ENCODE data around the gene PLEKHM3. TPM values are rescaled to one million over a fixed set of nuclear protein-coding genes. Genes with fewer than 3 reads are reported as not detected.

PLEKHM3 gene
- total and polyA plus RNA-seq, 2 of the 13 experiments (the other 11 are each of a cell fraction or from before 2014, with no cell fraction given): 4.5 to 4.7 TPM

DNA sequence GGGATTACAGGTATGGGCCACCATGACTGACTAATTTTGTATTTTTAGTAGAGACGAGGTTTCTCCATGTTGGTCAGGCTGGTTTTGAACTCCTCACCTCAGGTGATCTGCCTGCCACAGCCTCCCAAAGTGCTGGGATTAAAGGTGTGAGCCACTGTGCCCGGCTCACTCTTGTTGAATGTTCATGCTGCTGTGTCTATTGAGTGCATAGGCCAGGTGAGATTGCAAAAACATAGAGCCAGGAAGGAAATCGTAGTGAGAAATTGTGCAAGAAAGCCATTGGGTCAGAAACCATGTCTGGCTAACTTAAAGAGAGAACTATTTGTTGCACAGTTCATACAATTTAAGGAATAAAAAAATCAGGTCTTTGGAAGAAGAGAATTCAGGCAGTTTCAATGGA lies 210.1 kb downstream of the PLEKHM3 start (continued):
- no peak for TF ChIP-seq ZNF33B (CRISPR knock-in tag; IDR thresholded peaks at IDR 0.05)
- TF ChIP-seq JDP2 (CRISPR knock-in tag; IDR thresholded peaks at IDR 0.05; ENCODE audit: borderline replicate concordance): no peak
- no peak for TF ChIP-seq ZNF552 (CRISPR knock-in tag; IDR thresholded peaks at IDR 0.05; ENCODE audit: borderline replicate concordance)
- no peak for TF ChIP-seq JUN (CRISPR knock-in tag; IDR thresholded peaks at IDR 0.05)
- TF ChIP-seq, protein P1, sequence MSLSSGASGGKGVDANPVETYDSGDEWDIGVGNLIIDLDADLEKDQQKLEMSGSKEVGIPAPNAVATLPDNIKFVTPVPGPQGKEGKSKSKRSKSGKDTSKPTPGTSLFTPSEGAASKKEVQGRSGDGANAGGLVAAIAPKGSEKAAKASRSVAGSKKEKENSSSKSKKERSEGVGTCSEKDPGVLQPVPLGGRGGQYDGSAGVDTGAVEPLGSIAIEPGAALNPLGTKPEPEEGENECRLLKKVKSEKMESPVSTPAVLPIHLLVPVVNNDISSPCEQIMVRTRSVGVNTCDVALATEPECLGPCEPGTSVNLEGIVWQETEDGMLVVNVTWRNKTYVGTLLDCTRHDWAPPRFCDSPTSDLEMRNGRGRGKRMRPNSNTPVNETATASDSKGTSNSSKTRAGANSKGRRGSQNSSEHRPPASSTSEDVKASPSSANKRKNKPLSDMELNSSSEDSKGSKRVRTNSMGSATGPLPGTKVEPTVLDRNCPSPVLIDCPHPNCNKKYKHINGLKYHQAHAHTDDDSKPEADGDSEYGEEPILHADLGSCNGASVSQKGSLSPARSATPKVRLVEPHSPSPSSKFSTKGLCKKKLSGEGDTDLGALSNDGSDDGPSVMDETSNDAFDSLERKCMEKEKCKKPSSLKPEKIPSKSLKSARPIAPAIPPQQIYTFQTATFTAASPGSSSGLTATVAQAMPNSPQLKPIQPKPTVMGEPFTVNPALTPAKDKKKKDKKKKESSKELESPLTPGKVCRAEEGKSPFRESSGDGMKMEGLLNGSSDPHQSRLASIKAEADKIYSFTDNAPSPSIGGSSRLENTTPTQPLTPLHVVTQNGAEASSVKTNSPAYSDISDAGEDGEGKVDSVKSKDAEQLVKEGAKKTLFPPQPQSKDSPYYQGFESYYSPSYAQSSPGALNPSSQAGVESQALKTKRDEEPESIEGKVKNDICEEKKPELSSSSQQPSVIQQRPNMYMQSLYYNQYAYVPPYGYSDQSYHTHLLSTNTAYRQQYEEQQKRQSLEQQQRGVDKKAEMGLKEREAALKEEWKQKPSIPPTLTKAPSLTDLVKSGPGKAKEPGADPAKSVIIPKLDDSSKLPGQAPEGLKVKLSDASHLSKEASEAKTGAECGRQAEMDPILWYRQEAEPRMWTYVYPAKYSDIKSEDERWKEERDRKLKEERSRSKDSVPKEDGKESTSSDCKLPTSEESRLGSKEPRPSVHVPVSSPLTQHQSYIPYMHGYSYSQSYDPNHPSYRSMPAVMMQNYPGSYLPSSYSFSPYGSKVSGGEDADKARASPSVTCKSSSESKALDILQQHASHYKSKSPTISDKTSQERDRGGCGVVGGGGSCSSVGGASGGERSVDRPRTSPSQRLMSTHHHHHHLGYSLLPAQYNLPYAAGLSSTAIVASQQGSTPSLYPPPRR (CRISPR knock-in tag; IDR thresholded peaks at IDR 0.05; ENCODE audit: borderline replicate concordance): peak; percentile 43; the same call in 1 of the 2 replicates
- TF ChIP-seq, protein P2, sequence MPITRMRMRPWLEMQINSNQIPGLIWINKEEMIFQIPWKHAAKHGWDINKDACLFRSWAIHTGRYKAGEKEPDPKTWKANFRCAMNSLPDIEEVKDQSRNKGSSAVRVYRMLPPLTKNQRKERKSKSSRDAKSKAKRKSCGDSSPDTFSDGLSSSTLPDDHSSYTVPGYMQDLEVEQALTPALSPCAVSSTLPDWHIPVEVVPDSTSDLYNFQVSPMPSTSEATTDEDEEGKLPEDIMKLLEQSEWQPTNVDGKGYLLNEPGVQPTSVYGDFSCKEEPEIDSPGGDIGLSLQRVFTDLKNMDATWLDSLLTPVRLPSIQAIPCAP (CRISPR knock-in tag; IDR thresholded peaks at IDR 0.05; ENCODE audit: low read depth): no peak
- TF ChIP-seq ZFP62 (CRISPR knock-in tag; IDR thresholded peaks at IDR 0.05): no peak
- TF ChIP-seq, protein P3, sequence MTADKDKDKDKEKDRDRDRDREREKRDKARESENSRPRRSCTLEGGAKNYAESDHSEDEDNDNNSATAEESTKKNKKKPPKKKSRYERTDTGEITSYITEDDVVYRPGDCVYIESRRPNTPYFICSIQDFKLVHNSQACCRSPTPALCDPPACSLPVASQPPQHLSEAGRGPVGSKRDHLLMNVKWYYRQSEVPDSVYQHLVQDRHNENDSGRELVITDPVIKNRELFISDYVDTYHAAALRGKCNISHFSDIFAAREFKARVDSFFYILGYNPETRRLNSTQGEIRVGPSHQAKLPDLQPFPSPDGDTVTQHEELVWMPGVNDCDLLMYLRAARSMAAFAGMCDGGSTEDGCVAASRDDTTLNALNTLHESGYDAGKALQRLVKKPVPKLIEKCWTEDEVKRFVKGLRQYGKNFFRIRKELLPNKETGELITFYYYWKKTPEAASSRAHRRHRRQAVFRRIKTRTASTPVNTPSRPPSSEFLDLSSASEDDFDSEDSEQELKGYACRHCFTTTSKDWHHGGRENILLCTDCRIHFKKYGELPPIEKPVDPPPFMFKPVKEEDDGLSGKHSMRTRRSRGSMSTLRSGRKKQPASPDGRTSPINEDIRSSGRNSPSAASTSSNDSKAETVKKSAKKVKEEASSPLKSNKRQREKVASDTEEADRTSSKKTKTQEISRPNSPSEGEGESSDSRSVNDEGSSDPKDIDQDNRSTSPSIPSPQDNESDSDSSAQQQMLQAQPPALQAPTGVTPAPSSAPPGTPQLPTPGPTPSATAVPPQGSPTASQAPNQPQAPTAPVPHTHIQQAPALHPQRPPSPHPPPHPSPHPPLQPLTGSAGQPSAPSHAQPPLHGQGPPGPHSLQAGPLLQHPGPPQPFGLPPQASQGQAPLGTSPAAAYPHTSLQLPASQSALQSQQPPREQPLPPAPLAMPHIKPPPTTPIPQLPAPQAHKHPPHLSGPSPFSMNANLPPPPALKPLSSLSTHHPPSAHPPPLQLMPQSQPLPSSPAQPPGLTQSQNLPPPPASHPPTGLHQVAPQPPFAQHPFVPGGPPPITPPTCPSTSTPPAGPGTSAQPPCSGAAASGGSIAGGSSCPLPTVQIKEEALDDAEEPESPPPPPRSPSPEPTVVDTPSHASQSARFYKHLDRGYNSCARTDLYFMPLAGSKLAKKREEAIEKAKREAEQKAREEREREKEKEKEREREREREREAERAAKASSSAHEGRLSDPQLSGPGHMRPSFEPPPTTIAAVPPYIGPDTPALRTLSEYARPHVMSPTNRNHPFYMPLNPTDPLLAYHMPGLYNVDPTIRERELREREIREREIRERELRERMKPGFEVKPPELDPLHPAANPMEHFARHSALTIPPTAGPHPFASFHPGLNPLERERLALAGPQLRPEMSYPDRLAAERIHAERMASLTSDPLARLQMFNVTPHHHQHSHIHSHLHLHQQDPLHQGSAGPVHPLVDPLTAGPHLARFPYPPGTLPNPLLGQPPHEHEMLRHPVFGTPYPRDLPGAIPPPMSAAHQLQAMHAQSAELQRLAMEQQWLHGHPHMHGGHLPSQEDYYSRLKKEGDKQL (CRISPR knock-in tag; IDR thresholded peaks at IDR 0.05; ENCODE audit: low read depth): no peak
- TF ChIP-seq ZNF766 (CRISPR knock-in tag; IDR thresholded peaks at IDR 0.05; ENCODE audit: borderline replicate concordance): peak; percentile 37; the same call in 1 of the 2 replicates
- no peak for TF ChIP-seq TRIM24 (CRISPR knock-in tag; IDR thresholded peaks at IDR 0.05)
- TF ChIP-seq KAT7 (CRISPR knock-in tag; IDR thresholded peaks at IDR 0.05; ENCODE audit: borderline replicate concordance): no peak
- no peak; the same call in 1 of the 2 replicates for TF ChIP-seq ZNF460 (CRISPR knock-in tag; IDR thresholded peaks at IDR 0.05; ENCODE audit: borderline replicate concordance)
- TF ChIP-seq ZNF20 (CRISPR knock-in tag; IDR thresholded peaks at IDR 0.05): no peak
- TF ChIP-seq KDM2A (CRISPR knock-in tag; IDR thresholded peaks at IDR 0.05; ENCODE audit: borderline replicate concordance, low read depth): no peak
- no peak for TF ChIP-seq MAFG (CRISPR knock-in tag; IDR thresholded peaks at IDR 0.05)
- TF ChIP-seq, protein P4, sequence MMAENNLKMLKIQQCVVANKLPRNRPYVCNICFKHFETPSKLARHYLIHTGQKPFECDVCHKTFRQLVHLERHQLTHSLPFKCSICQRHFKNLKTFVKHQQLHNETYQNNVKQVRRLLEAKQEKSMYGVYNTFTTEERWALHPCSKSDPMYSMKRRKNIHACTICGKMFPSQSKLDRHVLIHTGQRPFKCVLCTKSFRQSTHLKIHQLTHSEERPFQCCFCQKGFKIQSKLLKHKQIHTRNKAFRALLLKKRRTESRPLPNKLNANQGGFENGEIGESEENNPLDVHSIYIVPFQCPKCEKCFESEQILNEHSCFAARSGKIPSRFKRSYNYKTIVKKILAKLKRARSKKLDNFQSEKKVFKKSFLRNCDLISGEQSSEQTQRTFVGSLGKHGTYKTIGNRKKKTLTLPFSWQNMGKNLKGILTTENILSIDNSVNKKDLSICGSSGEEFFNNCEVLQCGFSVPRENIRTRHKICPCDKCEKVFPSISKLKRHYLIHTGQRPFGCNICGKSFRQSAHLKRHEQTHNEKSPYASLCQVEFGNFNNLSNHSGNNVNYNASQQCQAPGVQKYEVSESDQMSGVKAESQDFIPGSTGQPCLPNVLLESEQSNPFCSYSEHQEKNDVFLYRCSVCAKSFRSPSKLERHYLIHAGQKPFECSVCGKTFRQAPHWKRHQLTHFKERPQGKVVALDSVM (CRISPR knock-in tag; IDR thresholded peaks at IDR 0.05): no peak
- no peak for TF ChIP-seq REXO4 (CRISPR knock-in tag; IDR thresholded peaks at IDR 0.05; ENCODE audit: borderline replicate concordance)
- TF ChIP-seq JUND (CRISPR knock-in tag; IDR thresholded peaks at IDR 0.05): no peak

Data from HepG2 (cell line).